GM18873 (cell line): ENCODE measurements around the gene TIMP3.

Source experiments
- ATAC-seq: cut with Tn5 transposase; IDR thresholded peaks from one replicate; pipeline ENCODE4 v1.9.1; 2021; ENCODE audit warnings: mild to moderate bottlenecking, moderate library complexity, moderate number of reproducible peaks; ENCODE audit not compliant: unreplicated experiment, low FRiP score

The TIMP3 gene

DNA sequence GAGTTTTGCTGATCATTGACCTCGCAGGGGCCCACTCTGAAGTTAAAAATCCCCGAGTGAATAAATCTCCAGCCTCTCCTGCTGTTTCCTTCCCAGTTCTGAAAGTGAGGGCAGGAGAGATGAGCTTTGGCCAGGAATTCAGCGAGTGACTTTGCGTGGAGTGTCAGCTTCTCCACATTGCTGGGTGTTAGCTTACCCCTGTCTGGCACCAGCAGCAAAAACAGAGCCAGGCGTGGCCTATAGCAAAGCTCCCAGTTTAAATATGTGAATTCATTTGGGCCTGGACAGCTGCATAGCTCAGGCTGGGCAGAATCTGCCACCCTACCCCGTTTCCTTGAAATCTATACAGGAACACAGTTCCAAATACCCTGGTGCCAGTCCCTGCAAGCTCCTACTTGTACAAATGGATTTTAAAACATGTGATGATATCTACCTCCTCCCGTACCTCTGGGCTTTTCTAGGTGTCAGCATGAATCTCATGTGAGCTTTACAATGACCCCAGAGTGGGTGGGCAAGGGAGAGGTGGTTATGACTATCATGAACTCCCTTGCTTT, 25.6 kb downstream of the TIMP3 start:
- no peak for ATAC-seq

DNA sequence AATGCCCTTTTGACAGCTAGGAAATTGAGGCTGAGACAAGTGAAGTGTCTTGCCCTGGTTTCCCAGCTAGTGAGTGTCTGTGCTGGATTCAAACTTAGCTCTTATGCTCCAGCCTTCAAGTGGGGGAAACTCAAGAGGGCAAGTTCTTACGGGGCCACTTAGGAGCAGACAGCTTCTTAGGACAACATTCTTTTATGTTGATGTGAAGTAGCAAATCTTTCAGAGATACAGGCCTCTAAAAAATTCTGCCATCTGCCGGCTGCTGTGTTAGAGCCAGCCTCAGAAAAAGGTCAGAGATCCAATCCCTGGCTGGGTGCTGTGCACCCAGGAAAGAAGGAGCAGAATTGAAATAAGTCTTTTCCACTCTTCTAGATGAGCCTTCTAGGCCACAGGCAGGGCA, 26.6 kb downstream of the TIMP3 start:
- ATAC-seq, result no peak

DNA sequence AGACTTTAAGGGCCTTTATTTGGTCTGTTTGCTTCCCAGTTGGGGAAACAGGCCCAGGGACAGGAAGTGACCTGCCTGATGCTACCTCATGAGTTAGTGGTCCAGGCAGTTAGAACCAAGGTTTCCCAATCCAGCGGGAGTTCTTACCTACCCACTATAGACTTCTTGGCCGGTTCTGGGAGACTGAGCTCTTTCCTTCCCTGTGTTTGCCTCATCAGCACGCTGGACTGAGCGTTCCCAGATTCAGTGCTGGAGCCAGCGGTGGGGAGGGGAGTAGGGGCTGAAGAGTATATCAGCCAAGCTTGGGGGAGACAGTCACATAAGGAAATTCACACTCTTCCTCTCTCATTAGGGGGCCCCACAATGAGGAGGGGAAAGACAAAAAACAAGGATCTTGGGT, 27.1 kb downstream of the TIMP3 start:
- no peak for ATAC-seq

DNA sequence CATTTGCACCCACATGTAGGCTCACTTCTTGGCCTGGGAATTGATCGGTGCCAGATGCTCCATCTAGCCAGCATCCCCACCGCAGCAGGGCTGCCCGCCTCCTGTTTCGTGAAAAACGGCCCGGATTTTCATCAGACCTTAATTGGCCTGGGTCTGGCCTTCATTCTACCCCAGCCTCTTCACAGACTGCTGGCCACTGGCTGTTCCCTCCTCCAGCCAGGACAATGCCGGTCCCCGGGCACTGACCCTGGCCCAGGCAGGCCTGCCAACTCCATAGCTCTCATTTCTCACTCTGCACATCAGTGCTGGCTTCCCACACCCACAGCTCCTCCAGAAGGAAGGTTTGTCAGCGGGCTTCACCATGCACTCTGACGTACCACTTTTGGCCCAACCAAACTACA, 27.9 kb downstream of the TIMP3 start:
- no peak for ATAC-seq

DNA sequence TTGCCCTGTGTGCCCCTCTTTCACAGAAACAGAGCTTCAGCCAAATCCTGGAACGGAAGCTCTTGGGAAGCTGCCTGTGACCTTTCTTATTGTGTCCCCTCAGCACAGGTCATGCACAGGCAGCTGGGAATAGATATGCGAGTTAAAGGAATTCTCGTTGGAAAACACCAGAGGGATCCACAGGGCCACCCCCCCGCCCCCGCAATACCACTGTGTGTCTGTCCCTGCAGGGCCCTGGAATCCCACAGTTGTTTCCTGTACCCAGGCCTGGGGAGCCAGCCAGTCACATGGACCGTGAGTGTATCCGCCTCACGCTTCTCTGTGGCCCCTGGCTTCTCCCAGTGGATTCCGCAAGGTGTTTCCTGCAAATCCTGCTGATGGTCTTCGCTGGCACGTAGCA, 29.0 kb downstream of the TIMP3 start:
- ATAC-seq, result no peak

DNA sequence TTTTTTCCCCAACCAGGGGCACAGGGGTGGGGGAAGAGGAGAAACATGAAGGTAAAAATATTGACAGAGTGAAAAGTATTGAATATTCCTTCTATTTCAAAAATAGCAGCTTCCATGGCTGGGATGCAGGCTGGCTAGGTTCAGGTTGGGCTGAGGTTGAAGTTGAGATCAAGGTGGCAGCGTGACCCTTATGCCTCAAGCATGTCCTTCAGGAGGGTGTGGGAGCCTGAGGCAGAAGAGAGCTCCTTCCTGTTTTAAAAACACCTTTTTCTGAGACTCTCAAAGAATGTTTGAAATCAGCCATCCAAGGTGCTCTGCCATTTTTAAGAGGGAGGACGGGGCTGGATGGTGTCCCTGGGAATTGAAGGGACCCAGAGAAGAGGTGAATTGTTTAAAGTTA, 29.5 kb downstream of the TIMP3 start:
- no peak for ATAC-seq

DNA sequence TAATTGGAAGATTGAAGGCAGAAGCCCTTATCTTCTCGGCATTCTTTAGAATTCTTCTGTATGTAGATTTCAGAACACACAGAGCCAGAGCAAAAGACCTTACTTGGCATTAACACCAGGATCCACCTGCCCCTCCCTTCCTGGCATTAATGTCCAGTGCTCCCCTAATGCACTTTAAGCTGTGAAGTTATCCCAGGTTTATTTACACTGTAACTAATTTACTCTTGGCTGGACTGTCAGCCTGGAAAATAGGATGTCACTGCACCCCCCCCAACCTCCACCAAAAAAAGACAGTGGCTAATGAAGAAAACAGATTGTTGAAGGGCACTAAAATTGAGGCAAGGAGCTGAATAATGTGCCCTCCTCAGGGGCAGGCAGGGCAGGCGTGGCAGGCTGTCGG, 30.1 kb downstream of the TIMP3 start:
- ATAC-seq, result no peak

DNA sequence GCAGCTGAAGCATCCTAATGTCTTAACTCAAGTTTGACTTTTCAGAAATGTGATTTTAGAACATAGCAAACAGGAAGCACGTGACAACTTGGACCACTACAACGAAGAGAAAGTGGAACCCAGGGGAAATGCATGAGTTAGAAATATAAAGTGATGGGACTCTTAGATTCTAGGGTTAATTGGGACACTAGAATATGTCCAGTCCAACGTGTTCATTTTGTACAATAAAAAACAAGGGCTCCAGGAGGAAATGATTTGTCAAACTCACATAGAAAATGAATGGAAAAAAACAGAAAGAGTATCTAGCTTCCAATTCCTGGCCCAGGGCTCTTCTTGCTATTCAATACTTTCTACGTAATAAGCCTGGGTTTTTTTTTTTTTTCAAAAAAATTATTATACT, 30.7 kb downstream of the TIMP3 start:
- ATAC-seq, result no peak

DNA sequence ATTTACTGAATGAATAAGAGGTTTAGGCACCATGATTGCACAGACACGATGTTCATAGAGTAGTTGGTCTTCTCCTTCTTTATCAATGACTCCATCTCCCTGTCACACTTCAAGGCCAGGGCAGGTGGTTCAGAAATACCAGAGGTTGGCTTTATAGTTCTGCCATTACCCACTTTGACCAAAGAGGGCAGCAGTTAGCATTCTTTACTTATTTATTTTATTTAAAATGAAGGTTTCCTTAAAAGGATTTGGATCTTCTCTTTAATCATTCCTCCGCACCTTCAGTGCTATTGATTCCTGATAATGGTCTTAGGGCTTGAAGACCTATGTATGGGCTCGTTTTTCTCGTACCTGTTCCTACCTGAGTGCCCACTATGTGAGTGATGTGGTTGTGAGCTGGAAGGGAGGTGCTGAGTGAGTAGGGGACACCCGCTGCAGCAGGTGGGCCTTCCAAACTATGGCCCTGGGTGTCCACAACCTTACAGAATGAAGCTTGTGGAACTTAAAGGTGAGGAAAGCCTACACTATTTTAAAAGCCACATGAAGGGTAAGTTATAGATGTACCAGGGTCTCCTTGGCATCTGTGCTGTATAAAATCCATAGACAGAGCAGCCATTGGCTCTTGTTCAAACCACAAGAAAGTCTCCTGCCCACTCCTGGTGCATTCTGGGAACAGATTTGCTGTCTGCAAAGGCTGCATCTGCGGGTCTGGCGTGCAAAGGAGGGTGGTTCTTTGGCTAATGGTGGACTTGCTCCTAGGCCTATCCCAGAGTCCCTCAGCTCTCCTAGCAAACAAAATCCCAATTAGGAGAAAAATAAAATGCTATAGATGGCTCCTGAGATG, 35.0 kb downstream of the TIMP3 start:
- ATAC-seq, result no peak

DNA sequence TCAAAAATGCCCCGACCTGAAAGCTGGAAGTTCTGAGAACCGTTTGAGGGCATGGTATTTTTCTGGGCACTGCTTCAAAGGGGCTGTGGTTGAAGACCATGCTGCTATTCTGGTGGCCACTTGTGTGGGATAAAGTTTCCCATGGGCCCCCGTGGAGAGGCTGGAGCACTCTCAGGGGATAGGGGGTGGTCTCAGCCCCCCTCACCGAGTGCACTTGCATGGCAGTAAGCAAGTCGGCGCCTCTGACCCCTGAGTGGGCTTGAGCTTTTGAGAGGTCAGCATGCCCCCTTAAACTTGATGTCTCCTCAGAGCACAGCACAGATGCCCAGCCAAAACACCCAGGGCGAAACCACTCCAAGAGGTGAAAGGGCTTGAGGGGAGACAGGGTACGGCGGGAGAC, 35.6 kb downstream of the TIMP3 start:
- no peak for ATAC-seq

DNA sequence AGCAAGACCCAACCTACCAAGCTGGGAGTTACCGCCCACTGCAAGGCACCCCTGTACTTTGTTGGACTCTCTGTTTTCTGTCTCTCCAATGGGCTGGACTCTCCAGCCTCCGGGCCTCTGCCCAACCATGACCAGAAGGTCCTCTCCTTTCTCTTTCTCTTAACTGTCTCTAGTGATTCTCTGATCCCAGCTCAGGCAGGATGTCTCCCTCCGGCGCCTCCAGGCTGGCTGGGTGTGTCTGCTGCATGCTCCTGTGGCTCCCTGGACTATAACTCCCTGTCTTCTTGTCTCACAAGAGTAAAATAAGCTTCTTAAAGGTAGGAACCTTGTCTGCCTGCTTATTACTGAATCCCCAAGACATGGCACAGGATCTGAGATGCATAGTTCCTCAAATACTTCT, 36.3 kb downstream of the TIMP3 start:
- ATAC-seq, result no peak

DNA sequence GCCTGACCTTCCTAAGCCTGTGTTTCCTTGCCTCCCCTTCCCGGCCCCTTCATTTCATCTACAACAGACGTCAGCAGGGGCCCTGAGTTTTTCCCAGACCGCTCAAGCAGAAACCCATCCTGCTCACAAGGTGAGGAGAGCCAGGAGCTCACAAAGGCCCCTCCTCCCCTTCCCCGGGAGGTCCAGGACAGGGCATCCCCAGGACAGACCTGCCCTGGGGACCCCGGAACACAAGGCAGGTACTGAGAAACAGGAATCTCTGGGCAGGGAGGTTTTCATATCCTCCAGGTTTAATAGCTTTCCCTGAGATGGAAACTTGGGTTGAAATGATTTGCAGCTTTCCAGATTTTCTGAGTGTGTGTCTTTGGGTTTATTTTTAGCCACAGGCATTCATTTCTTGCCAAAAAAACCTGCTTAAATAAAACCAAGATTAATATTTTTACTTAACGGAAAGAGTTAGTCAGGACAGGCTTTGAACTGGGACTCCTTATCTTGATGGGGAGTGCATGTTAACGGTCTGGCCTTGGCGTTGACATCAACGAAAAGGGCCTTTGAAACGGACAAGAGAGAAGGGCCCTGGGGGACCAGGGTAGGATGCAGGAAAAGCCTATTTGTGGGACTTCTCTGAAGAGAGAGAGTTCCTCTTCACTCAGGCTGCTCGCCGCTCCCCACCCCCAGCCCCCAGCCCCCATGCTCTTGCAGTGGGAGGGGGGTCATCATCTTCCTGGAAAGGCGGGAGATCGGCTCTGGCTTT, 38.5 kb downstream of the TIMP3 start:
- no peak for ATAC-seq

DNA sequence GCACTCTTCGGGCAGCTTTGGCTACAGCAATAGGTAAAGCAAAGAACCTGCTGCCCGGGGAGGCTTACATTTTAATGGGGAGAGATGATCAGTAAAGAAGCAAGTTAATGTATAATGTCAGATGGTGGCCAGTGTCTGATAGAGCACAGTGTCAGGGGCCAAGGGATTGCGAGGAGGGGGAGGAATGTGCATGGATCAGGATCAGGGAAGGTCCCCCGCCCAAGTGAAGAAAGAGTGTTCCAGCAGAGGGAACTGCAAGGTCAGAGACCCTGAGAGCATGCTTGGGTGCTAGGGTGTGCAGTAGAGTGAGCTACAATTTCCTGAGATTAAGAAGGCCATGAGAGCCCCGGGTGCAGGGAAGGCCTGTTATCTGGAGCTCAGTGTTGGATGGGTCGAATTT, 39.7 kb downstream of the TIMP3 start:
- no peak for ATAC-seq

DNA sequence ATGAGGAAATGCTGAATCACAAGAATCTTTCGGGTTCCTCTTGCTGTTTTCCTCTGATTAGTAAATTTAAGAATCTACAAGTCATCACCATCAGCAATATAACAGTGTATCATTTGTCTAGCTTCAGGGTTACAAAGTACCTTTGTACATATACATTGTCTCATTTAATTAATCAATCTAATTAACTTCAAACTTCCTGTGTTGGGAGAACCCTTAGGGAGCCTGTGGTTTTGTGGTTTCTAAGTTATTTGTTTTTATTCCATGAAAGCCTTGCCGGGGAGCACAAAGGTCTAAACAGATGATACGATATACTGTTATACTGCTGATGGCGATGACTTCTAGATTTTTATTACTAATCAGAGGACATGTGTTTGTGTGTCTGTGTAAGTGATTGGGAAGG, 41.0 kb downstream of the TIMP3 start:
- no peak for ATAC-seq

DNA sequence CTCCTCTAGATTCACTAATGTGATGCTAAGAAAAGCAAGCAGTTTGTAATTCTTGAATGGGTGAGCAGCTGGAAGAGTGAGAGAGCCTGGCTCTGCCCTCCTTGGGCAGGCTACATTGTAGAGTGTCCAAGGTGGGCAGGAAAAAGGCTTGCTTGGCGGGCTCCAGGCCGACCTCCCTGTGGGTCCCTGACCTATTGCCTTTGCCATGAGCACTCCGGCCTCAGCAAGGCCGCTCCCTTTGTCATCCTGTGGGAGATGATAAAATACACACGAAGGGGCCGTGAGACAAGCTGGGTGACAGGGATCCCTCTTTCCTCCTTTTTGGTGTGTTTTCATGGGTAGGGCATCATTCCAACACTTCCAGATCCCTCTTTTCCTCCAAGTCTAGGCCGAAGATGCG, 41.8 kb downstream of the TIMP3 start:
- no peak for ATAC-seq

DNA sequence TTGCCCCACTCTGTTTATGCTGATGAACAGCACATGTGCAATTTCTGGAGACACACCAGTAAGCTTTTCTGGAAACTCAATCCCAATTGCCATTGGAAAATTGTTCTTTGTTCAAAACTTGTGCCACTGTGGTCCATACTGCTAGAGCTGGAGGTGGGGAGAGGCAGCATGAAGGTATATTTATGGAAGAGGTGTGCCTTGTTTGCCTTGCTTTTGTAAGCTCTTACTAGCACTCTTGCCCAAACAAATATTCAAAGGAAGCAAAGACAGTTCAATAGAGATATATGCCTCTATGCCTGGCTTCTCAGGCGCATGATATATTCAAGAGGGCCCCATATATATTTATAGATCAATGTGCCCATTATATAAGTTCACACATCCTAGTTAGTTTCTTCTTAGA, 42.7 kb downstream of the TIMP3 start:
- no peak for ATAC-seq

DNA sequence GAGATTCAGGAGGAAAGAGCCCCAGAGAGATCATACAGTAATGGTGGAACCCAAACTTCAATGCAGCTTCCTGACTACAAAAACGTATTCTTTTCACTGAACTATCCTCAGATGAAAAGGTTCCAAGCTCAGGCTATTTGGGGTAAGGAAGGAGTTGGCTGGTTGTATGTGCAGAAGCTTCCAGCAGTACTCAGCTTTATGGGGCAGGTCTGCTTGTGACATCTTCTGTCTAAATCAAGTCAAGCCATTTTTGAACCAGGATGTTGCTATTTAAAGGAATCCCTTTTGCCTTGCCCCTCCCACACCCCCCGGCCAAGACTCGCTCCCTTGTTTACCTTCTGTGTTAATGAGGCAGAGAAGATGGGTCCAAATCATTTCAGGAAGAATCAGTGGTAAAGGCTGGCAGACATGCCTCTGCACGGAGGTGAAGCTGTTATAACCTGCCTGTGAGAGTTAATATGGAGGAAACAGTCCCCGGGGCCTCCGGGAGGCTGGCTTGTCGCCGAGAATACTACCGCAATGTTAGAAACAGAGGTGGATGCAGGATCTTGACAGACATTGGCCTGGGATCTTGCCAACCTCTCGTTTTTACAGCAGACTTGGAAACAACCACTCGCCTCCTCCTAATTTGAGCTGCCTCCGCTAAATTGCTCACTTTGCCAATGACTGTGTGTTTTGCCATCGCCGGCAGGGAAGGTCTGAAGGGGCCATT, 45.4 kb downstream of the TIMP3 start:
- ATAC-seq, result no peak

DNA sequence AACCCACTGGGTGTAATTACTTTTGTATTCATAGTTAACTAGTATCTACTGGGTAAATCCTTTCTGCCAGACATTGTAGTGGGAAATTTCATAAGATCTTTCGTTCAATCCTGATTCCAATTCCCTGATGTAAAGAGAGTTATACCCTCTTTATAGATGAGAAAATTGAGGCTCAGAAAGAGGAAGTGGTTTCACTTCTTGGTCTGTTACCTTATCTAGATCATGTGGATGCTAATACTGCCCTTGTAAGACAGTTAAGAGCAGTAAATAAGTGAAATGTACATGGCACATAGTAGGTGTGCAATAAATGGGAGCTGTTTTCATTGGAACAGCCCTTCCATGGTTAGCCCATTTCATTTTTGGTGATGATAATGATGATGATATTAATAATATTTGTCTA, 46.7 kb downstream of the TIMP3 start:
- no peak for ATAC-seq

DNA sequence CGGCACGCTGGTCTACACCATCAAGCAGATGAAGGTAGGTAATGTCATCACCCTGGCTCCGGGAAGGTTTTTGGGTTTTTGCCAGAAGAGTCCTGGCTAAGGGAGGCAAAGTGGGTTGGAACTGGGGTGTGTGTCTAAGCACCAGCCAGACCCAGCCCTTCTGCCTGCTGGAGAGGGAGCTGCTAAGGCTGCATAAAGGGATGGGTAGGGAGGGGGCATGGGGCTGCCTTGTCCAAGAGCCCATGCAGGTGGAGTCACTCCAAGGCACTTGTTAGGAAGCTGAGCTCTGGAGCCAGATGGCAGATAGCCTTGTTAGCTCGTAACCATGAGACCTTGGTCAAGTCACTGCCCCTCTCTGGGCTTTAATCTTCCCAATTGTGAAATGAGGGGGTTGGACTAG, 48.0 kb downstream of the TIMP3 start:
- ATAC-seq, result no peak

DNA sequence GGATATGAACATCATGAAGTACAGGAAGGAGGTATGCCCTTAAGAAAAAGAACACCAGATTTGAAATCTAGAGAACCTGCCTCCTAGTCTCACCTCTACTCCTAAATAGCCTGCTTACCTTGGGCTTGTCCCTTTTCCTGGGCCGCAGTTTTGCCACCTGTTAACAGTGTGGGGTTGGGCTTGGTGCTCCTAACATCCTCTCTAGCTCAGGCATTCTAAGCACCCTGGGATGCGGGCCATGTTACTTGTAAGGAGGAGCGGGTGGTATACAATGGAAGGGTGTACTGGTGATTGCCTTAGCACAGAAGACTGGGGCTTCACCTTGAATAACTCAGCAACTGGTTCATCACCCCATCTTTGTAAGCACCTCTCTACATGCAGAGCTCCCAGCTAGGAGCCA, 48.7 kb downstream of the TIMP3 start:
- no peak for ATAC-seq
